Mesendoderm (in vitro differentiated cells): Measurements from ENCODE around the gene ARF1.
A peak's percentile ranks its signal among the peaks of the same experiment; 100 is the strongest.

Experiments used
- DNase-seq: peaks from one replicate; pipeline ENCODE4 v3.0.0; 2013
- H2AK5ac ChIP-seq: 2 replicates; pipeline ENCODE4 v1.6.1; 2013; ENCODE audit warnings: low read length, inconsistent platforms
- H2BK120ac ChIP-seq: 2 replicates; pipeline ENCODE4 v1.6.1; 2013; ENCODE audit warnings: low read depth, mild to moderate bottlenecking, low read length, moderate library complexity, mixed read lengths
- H2BK15ac ChIP-seq: replicated peaks from 2 replicates; pipeline ENCODE4 v1.6.1; 2013; ENCODE audit warnings: low read depth, mild to moderate bottlenecking, moderate library complexity
- H2BK5ac ChIP-seq: 2 replicates; pipeline ENCODE4 v1.6.1; 2013; ENCODE audit warnings: low read length, inconsistent platforms
- H3K18ac ChIP-seq: 2 replicates; pipeline ENCODE4 v1.6.1; 2013; ENCODE audit warnings: mild to moderate bottlenecking, low read length, mixed read lengths
- H3K23ac ChIP-seq: one replicate; pipeline ENCODE4 v1.6.1; 2013; ENCODE audit warnings: low read length
- H3K27ac ChIP-seq: 2 replicates; pipeline ENCODE4 v1.5.1; 2013; ENCODE audit warnings: low read depth, mild to moderate bottlenecking, inconsistent platforms, low read length, moderate library complexity
- H3K27me3 ChIP-seq: 2 replicates; pipeline ENCODE4 v1.6.1; 2013; ENCODE audit warnings: low read length, control low read depth, mild to moderate bottlenecking, inconsistent platforms; ENCODE audit not compliant: insufficient read depth, poor library complexity
- H3K36me3 ChIP-seq: 2 replicates; pipeline ENCODE4 v1.6.1; 2013; ENCODE audit warnings: low read length, inconsistent platforms; ENCODE audit not compliant: control insufficient read depth, insufficient read depth
- H3K4ac ChIP-seq: one replicate; pipeline ENCODE4 v1.6.1; 2013; ENCODE audit warnings: low read depth, mild to moderate bottlenecking, low read length, moderate library complexity
- H3K4me1 ChIP-seq: 2 replicates; pipeline ENCODE4 v1.6.1; 2013; ENCODE audit warnings: low read depth, low read length, inconsistent platforms; ENCODE audit not compliant: control insufficient read depth
- H3K4me2 ChIP-seq: 2 replicates; pipeline ENCODE4 v1.6.1; 2013; ENCODE audit warnings: low read length
- H3K4me3 ChIP-seq: 2 replicates; pipeline ENCODE4 v1.5.1; 2013; ENCODE audit warnings: mild to moderate bottlenecking, low read length
- H3K56ac ChIP-seq: one replicate; pipeline ENCODE4 v1.6.1; 2013; ENCODE audit warnings: low read length
- H3K79me1 ChIP-seq: 2 replicates; pipeline ENCODE4 v1.6.1; 2013; ENCODE audit warnings: low read length, inconsistent platforms
- H3K79me2 ChIP-seq: 2 replicates; pipeline ENCODE4 v1.6.1; 2013; ENCODE audit warnings: mild to moderate bottlenecking, low read length; ENCODE audit not compliant: control insufficient read depth, insufficient read depth
- H3K9ac ChIP-seq: 2 replicates; pipeline ENCODE4 v1.6.1; 2013; ENCODE audit warnings: low read length, inconsistent platforms
- H4K5ac ChIP-seq: one replicate; pipeline ENCODE4 v1.6.1; 2013; ENCODE audit warnings: low read length
- H4K8ac ChIP-seq: one replicate; pipeline ENCODE4 v1.6.1; 2013; ENCODE audit warnings: low read depth, mild to moderate bottlenecking, control low read depth, low read length, moderate library complexity
- WGBS: extraction: QIAGEN DNeasy Blood & Tissue Kit; methylation state at CpG from one replicate; pipeline ENCODE4 v1.1.7; 2013; ENCODE audit warnings: low lambda C conversion rate, missing lambda C conversion rate; ENCODE audit not compliant: insufficient coverage; ENCODE audit errors: extremely low coverage; 5-methylcytosine and 5-hydroxymethylcytosine counted together

The ARF1 gene

GRCh38 chr1:228141226-228142044 is 58.9 kb downstream of the ARF1 start:
- Histone ChIP-seq H2AK5ac (no peak overlapping the region), H3K4me3 (peak overlapping the region; percentile 89), H2BK120ac (no peak overlapping the region), H3K4me1 (no peaks in the 10 kb centered on the region), H3K23ac (no peak overlapping the region), H3K79me1 (peaks cover 37% of the 10 kb centered on the region), H3K4me2 (peak overlapping the region; percentile 92), H2BK5ac (no peak overlapping the region), H2BK15ac (no peak overlapping the region), H3K9ac (peak overlapping the region; percentile 95), H3K18ac (no peak overlapping the region), H4K8ac (no peak overlapping the region), H4K5ac (no peak overlapping the region), H3K4ac (no peak overlapping the region), H3K79me2 (peaks cover 36% of the 10 kb centered on the region), H3K56ac (peak overlapping the region; percentile 98), H3K27ac (no peak overlapping the region), H3K36me3 (no peaks in the 10 kb centered on the region), H3K27me3 (peaks cover 5% of the 10 kb centered on the region)
- WGBS, result no CpG with 5 or more reads among the region's 27 CpGs
- DNase-seq, result no peak

DNA sequence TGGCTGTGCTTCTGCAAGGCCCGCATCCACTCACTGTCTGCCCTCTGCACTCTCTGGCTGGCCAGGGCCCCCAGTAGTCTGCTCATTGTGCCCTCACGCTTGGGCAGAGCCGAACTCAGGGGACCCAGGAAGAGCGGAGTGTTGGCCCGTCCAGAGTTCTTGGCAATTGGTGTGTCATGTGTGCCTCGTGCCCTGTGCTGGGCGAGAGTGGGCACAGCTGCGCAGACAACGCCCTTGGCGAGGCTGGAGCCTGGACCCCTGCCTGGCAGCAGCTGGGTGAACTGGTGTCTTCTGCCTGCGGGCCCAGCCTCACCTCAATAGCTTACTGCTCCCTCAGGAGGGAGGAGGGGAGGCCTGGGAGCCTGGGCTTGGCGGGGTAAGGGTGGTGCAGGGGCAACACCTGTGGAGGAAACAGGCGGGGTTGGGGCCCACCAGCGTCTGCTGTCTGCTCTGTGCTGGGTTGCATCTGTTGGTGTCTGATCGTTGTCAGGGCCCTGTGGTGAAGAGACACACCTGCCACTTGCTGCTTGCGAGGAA is 59.7 kb downstream of the ARF1 start:
- H3K79me1 ChIP-seq, result peaks cover 37% of the 10 kb centered on the region
- no peak overlapping the region for H2BK5ac ChIP-seq
- no peaks in the 10 kb centered on the region for H3K36me3 ChIP-seq
- H3K4me1 ChIP-seq, result no peaks in the 10 kb centered on the region
- no CpG with 5 or more reads among the region's 16 CpGs for WGBS
- no peak overlapping the region for H4K5ac ChIP-seq
- H3K4ac ChIP-seq, result no peak overlapping the region
- no peak overlapping the region for H3K23ac ChIP-seq
- no peak overlapping the region for H2BK120ac ChIP-seq
- H2AK5ac ChIP-seq, result no peak overlapping the region
- H3K4me3 ChIP-seq, result no peak overlapping the region
- H3K9ac ChIP-seq, result no peak overlapping the region
- H4K8ac ChIP-seq, result no peak overlapping the region
- no peak overlapping the region for H2BK15ac ChIP-seq
- no peaks in the 10 kb centered on the region for H3K27me3 ChIP-seq
- no peak overlapping the region for H3K56ac ChIP-seq
- no peak overlapping the region for H3K27ac ChIP-seq
- peaks cover 36% of the 10 kb centered on the region for H3K79me2 ChIP-seq
- no peak for DNase-seq
- no peak overlapping the region for H3K18ac ChIP-seq
- H3K4me2 ChIP-seq, result no peak overlapping the region

GRCh38 chr1:228142701-228143136 is 60.2 kb downstream of the ARF1 start:
- no CpG with 5 or more reads among the region's 11 CpGs for whole genome bisulfite sequencing

DNA sequence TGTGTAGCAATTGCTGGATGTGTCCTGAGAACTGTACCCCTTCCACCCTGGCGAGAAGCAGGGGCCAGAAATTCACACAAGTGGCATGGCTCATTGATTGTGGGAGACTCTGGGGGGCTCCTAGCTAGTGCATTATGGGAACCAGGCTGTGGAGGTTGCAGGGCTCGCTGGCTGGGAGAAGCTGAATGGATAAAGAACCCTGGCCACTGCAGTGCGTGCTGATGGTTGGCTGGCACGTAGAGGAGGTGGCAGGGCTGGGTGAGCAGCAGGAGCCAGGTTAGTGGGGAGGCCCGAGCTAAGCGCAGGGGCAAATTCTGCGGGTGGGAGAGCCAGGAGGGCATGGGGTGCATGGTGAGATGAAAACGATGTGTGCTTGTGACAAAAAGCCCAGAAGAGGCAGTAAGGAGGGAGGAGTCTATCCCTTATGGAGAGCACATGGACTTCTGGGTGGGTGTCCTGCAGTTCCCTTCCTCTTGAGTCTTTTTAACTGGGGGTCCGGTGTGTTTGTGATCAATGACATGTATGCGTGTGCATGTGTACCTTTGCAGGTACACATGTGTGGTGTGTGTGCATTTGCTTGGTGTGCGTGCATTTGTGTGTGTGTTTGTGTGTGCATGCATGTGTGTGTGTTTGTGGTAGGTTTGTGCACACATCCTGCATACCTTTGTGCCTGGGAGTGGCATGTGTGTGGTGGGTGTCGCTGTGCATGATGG is 61.1 kb downstream of the ARF1 start:
- no peak for DNase-seq
- no CpG with 5 or more reads among the region's 12 CpGs for WGBS
- H2BK15ac ChIP-seq, result no peak overlapping the region
- no peak overlapping the region for H3K27ac ChIP-seq
- H4K8ac ChIP-seq, result no peak overlapping the region
- no peak overlapping the region for H2BK5ac ChIP-seq
- H3K79me2 ChIP-seq, result peaks cover 36% of the 10 kb centered on the region
- H3K36me3 ChIP-seq, result no peaks in the 10 kb centered on the region
- H3K79me1 ChIP-seq, result peaks cover 37% of the 10 kb centered on the region
- no peaks in the 10 kb centered on the region for H3K27me3 ChIP-seq
- H3K18ac ChIP-seq, result no peak overlapping the region
- H3K4me2 ChIP-seq, result no peak overlapping the region
- no peak overlapping the region for H3K9ac ChIP-seq
- no peak overlapping the region for H4K5ac ChIP-seq
- H3K56ac ChIP-seq, result no peak overlapping the region
- no peak overlapping the region for H2AK5ac ChIP-seq
- H3K23ac ChIP-seq, result no peak overlapping the region
- no peak overlapping the region for H3K4ac ChIP-seq
- no peaks in the 10 kb centered on the region for H3K4me1 ChIP-seq
- no peak overlapping the region for H2BK120ac ChIP-seq
- H3K4me3 ChIP-seq, result no peak overlapping the region

More at GRCh38 chr1:228142701-228143136, 60.2 kb downstream of the ARF1 start:
- Histone ChIP-seq H3K4ac (no peak overlapping the region), H3K23ac (no peak overlapping the region), H3K79me1 (peaks cover 37% of the 10 kb centered on the region), H3K56ac (no peak overlapping the region), H3K36me3 (no peaks in the 10 kb centered on the region), H3K9ac (no peak overlapping the region), H2BK15ac (no peak overlapping the region), H2AK5ac (no peak overlapping the region), H3K79me2 (peaks cover 36% of the 10 kb centered on the region), H3K18ac (no peak overlapping the region), H2BK120ac (no peak overlapping the region), H3K4me2 (no peak overlapping the region), H4K8ac (no peak overlapping the region), H3K27ac (no peak overlapping the region), H3K27me3 (no peaks in the 10 kb centered on the region), H3K4me3 (no peak overlapping the region), H3K4me1 (no peaks in the 10 kb centered on the region), H2BK5ac (no peak overlapping the region), H4K5ac (no peak overlapping the region)
- no peak for DNase-seq

- Histone ChIP-seq H3K27ac (no peak overlapping the region), H3K56ac (no peak overlapping the region), H3K79me1 (peaks cover 37% of the 10 kb centered on the region), H2BK15ac (no peak overlapping the region), H3K9ac (no peak overlapping the region), H3K27me3 (no peaks in the 10 kb centered on the region), H4K5ac (no peak overlapping the region), H3K4ac (no peak overlapping the region), H2BK120ac (no peak overlapping the region), H2AK5ac (no peak overlapping the region), H3K79me2 (peaks cover 36% of the 10 kb centered on the region), H3K23ac (no peak overlapping the region), H3K18ac (no peak overlapping the region), H3K4me2 (no peak overlapping the region), H3K4me3 (no peak overlapping the region), H3K4me1 (no peaks in the 10 kb centered on the region), H3K36me3 (no peaks in the 10 kb centered on the region), H4K8ac (no peak overlapping the region), H2BK5ac (no peak overlapping the region)
- DNase-seq, result no peak
- no CpG with 5 or more reads among the region's 16 CpGs for whole genome bisulfite sequencing
These were observed 61.9 kb downstream of the ARF1 start for GRCh38 chr1:228144193-228144992.
